Natural killer cell (primary cell): ENCODE data around the gene PKHD1. TPM values are rescaled to one million over a fixed set of nuclear protein-coding genes. Genes with fewer than 3 reads are reported as not detected.
"Not testable (repeated sequence)": the region's sequence is repeated elsewhere in the genome, so short reads cannot be mapped to it uniquely, and the experiment has no call there.

Experiments
- ATAC-seq, 3 donors: fragments of 150-1000 bp in 2 of 3; fragments of 200-7000 bp in 1 of 3; cut with Tn5 transposase; 1 replicate in 1 of 3; 2 replicates in 2 of 3; pipeline ENCODE4 v1.10.0; 2021; ENCODE audit warnings: mild to moderate bottlenecking in 2 of 3, moderate library complexity in 2 of 3
- DNase-seq, 2 donors: peaks; one replicate each; pipeline versions ENCODE4 v3.0.0 to v3.0.0-alpha.2; 2013 to 2021; ENCODE audit warnings: mixed read lengths in 1 of 2
- H3K27ac ChIP-seq: one replicate; pipeline ENCODE4 v1.5.1; 2013; ENCODE audit warnings: mild to moderate bottlenecking, low read length
- H3K27me3 ChIP-seq: one replicate; pipeline ENCODE4 v1.6.1; 2013; ENCODE audit warnings: low read length; ENCODE audit not compliant: control insufficient read depth, insufficient read depth
- H3K36me3 ChIP-seq: one replicate; pipeline ENCODE4 v1.6.1; 2013; ENCODE audit warnings: low read length; ENCODE audit not compliant: control insufficient read depth, insufficient read depth
- H3K4me1 ChIP-seq: one replicate; pipeline ENCODE4 v1.6.1; 2013; ENCODE audit warnings: low read length; ENCODE audit not compliant: control insufficient read depth, insufficient read depth
- H3K4me3 ChIP-seq: one replicate; pipeline ENCODE4 v1.5.1; 2013; ENCODE audit warnings: low read length
- H3K9me3 ChIP-seq: one replicate; pipeline ENCODE4 v1.6.1; 2013; ENCODE audit warnings: low read length; ENCODE audit not compliant: control insufficient read depth, insufficient read depth
- H3K27ac Mint-ChIP-seq, 2 donors: one replicate each; pipeline ENCODE4 v1.8.0; 2022; ENCODE audit warnings: mild to moderate bottlenecking in 2 of 2, mixed read lengths in 2 of 2, moderate library complexity in 1 of 2
- H3K27me3 Mint-ChIP-seq, 2 donors: one replicate each; pipeline ENCODE4 v1.8.0; 2022; ENCODE audit warnings: low read depth in 2 of 2, mixed read lengths in 2 of 2
- H3K36me3 Mint-ChIP-seq: one replicate; pipeline ENCODE4 v1.8.0; 2022; ENCODE audit warnings: mixed read lengths
- H3K4me1 Mint-ChIP-seq, 2 donors: one replicate each; pipeline ENCODE4 v1.8.0; 2022; ENCODE audit warnings: mixed read lengths in 2 of 2
- H3K4me3 Mint-ChIP-seq: one replicate; pipeline ENCODE4 v1.8.0; 2022; ENCODE audit warnings: mild to moderate bottlenecking, moderate library complexity, mixed read lengths
- H3K9me3 Mint-ChIP-seq, 2 donors: one replicate each; pipeline ENCODE4 v1.8.0; 2022; ENCODE audit warnings: mixed read lengths in 2 of 2
- WGBS: methylation state at CpG from one replicate; pipeline ENCODE4 v1.1.7; 2013; ENCODE audit warnings: missing lambda C conversion rate; ENCODE audit not compliant: insufficient coverage; 5-methylcytosine and 5-hydroxymethylcytosine counted together
- intact Hi-C: fragments of 100-400 bp; cut with micrococcal nuclease; formaldehyde crosslinking; loops from one replicate; pipeline ENCODE4 v1.14.2; 2022
- total RNA-seq, 4 donors: library from RNA; stranded (reverse); fragments of 120-200 nt in 1 of 4; gene quantifications; one replicate each; pipeline versions ENCODE4 v1.2.3 to v1.2.4, GENCODE V29; 2013 to 2022
- TF ChIP-seq, protein P1 (sequence below): fragments of 200-600 bp; IDR thresholded peaks from one replicate; pipeline ENCODE4 v1.8.0; 2022; ENCODE audit warnings: antibody characterized with exemption

Gene PKHD1
- total RNA-seq, 3 donors from 2014 or later (not counting 1 experiment from before 2014, with no cell fraction given): not detected

DNA sequence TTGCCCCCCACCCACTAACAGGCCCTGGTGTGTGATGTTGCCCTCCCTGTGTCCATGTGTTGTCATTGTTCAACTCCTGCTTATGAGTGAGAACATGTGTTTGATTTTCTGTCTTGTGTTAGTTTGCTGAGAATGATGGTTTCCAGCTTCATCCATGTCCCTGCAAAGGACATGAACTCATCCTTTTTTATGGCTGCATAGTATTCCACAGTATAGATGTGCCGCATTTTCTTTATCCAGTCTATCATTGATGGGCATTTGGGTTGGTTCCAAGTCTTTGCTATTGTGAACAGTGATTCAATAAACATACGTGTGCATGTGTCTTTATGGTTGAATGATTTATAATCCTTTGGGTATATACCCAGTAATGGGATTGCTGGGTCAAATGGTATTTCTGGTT is 169.1 kb downstream of the PKHD1 start:
- H3K9me3 Mint-ChIP-seq, intact Hi-C loops, H3K27ac Mint-ChIP-seq, ATAC-seq, H3K4me3 ChIP-seq, DNase-seq, H3K27ac ChIP-seq, H3K27me3 Mint-ChIP-seq, H3K4me1 Mint-ChIP-seq, H3K27me3 ChIP-seq, H3K4me1 ChIP-seq, H3K36me3 Mint-ChIP-seq, H3K9me3 ChIP-seq, H3K4me3 Mint-ChIP-seq, H3K36me3 ChIP-seq: not testable (repeated sequence)
- WGBS: 100% methylated on average over 1 of the region's 2 CpGs

DNA sequence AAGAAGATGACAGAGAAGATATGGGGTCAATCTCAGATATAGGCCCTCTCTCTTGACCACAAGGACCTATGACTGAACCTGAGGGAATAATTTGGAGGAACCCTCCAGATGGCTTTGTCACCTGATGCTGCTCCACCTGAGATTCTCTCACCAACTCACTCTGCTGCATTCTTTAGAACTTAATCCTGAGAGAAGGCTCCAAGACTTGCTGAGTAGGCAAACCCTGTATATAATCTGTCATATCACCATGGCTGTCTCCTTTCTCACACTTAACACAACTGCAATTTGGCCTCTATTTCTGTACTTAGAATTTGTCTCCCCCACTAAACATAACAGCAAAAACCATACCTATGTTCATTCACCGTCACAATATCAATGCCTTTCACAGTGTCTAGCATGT is 172.3 kb downstream of the PKHD1 start:
- Histone ChIP-seq H3K36me3 (no peaks in the 10 kb centered on the region), H3K27ac (no peak overlapping the region), H3K27me3 (no peaks in the 10 kb centered on the region), H3K4me3 (no peak overlapping the region), H3K4me1 (no peaks in the 10 kb centered on the region), H3K9me3 (no peaks in the 10 kb centered on the region)
- H3K27me3 Mint-ChIP-seq: peaks cover 0 to 7% of the 10 kb centered on the region in 2 donors
- H3K27ac Mint-ChIP-seq: no peak overlapping the region
- H3K4me3 Mint-ChIP-seq: no peak overlapping the region
- TF ChIP-seq, protein P1, sequence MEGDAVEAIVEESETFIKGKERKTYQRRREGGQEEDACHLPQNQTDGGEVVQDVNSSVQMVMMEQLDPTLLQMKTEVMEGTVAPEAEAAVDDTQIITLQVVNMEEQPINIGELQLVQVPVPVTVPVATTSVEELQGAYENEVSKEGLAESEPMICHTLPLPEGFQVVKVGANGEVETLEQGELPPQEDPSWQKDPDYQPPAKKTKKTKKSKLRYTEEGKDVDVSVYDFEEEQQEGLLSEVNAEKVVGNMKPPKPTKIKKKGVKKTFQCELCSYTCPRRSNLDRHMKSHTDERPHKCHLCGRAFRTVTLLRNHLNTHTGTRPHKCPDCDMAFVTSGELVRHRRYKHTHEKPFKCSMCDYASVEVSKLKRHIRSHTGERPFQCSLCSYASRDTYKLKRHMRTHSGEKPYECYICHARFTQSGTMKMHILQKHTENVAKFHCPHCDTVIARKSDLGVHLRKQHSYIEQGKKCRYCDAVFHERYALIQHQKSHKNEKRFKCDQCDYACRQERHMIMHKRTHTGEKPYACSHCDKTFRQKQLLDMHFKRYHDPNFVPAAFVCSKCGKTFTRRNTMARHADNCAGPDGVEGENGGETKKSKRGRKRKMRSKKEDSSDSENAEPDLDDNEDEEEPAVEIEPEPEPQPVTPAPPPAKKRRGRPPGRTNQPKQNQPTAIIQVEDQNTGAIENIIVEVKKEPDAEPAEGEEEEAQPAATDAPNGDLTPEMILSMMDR: no peak
- H3K4me1 Mint-ChIP-seq: no peaks in the 10 kb centered on the region
- H3K36me3 Mint-ChIP-seq: no peaks in the 10 kb centered on the region
- no peak for DNase-seq
- H3K9me3 Mint-ChIP-seq: peaks cover 3% of the 10 kb centered on the region in 2 donors
- no peak for ATAC-seq
- intact Hi-C loops: no loop called here
- 88% methylated on average over 1 of the region's 1 CpG for WGBS

DNA sequence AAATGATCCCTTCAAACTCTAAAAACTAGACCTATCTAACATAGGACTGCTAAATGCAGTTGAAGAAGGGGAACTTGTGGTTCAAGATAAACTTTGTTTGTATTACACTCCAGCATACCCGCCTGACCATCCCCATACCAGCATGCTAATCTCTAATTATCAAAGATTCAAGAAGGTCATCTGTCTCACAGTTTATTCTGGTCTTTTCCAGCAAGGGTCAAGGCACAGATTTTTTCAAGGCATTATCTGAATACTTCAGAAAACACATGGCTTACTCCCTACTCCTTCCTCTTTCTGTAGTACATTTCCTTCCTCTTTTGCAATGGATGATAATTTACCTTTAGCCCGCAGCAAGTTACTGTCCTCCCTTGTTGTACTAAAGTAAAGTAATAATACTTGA is 174.1 kb downstream of the PKHD1 start:
- no peak for ATAC-seq
- 0% methylated on average over 1 of the region's 2 CpGs for WGBS
- Mint-ChIP-seq H3K36me3 (no peaks in the 10 kb centered on the region), H3K9me3 (peaks cover 3% of the 10 kb centered on the region in 2 donors), H3K4me3 (no peak overlapping the region), H3K27ac (no peak overlapping the region), H3K4me1 (no peaks in the 10 kb centered on the region), H3K27me3 (peaks cover 0 to 7% of the 10 kb centered on the region in 2 donors)
- no peaks in the 10 kb centered on the region for H3K36me3 ChIP-seq
- H3K4me1 ChIP-seq: no peaks in the 10 kb centered on the region
- TF ChIP-seq, protein P1: no peak
- H3K27me3 ChIP-seq: no peaks in the 10 kb centered on the region
- intact Hi-C loops: no loop called here
- no peak overlapping the region for H3K4me3 ChIP-seq
- no peak for DNase-seq
- no peaks in the 10 kb centered on the region for H3K9me3 ChIP-seq
- no peak overlapping the region for H3K27ac ChIP-seq

DNA sequence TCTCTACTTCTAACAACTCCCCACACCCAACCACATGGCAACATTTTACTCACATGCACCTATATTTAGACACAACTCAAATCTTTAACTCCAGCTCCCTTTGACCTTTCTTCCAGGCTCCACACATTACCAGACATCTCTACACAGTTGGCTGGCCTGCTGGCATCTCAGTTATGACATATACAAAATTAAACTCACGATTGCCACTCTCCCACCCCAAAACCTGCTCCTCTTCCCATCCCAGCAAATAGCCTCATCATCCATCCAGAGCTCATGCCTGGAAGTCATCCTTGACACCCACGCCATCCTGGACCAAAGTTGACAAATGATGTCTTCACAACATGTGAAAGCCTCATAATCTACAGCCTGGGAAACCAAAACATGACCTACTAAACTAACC is 176.6 kb downstream of the PKHD1 start:
- no peaks in the 10 kb centered on the region for H3K9me3 ChIP-seq
- peaks cover 3% of the 10 kb centered on the region in 2 donors for H3K9me3 Mint-ChIP-seq
- H3K4me3 Mint-ChIP-seq: no peak overlapping the region
- 60% methylated on average over 2 of the region's 2 CpGs for WGBS
- intact Hi-C loops: no loop called here
- no peaks in the 10 kb centered on the region for H3K36me3 ChIP-seq
- no peak for DNase-seq
- no peak overlapping the region for H3K27ac ChIP-seq
- no peak overlapping the region for H3K4me3 ChIP-seq
- H3K4me1 Mint-ChIP-seq: no peaks in the 10 kb centered on the region
- H3K27me3 Mint-ChIP-seq: peaks cover 0 to 7% of the 10 kb centered on the region in 2 donors
- no peak for ATAC-seq
- no peaks in the 10 kb centered on the region for H3K27me3 ChIP-seq
- H3K27ac Mint-ChIP-seq: no peak overlapping the region
- H3K36me3 Mint-ChIP-seq: no peaks in the 10 kb centered on the region
- no peaks in the 10 kb centered on the region for H3K4me1 ChIP-seq
- TF ChIP-seq, protein P1: no peak
